CD4-positive, alpha-beta memory T cell (primary cell): Measurements from ENCODE around the gene KATNAL1. TPM values are rescaled to one million over a fixed set of nuclear protein-coding genes. Genes with fewer than 3 reads are reported as not detected.

Source experiments
- CTCF ChIA-PET: fragments of 350-600 bp; sonication (Branson Sonifier 250); formaldehyde crosslinking; loops from one replicate; lab custom pipeline; 2021; ENCODE audit warnings: inconsistent platforms; ENCODE audit not compliant: partially characterized antibody; lab: Charles Lee
- POLR2A ChIA-PET: fragments of 350-600 bp; sonication (Branson Sonifier 250); formaldehyde crosslinking; loops from one replicate; lab custom pipeline; 2021; ENCODE audit not compliant: partially characterized antibody; lab: Charles Lee
- DNase-seq, 5 donors: peaks; one replicate each; pipeline versions ENCODE4 v3.0.0 to v3.0.0-alpha.2; 2020 to 2022; ENCODE audit warnings: mixed read lengths in 1 of 5
- H3K27ac ChIP-seq: one replicate; pipeline ENCODE4 v1.7.0; 2013; ENCODE audit warnings: low read depth, low read length
- H3K27me3 ChIP-seq: 2 replicates; pipeline ENCODE4 v1.7.0; 2013; ENCODE audit warnings: mild to moderate bottlenecking, low read length, moderate library complexity; ENCODE audit not compliant: insufficient read depth
- H3K36me3 ChIP-seq: 2 replicates; pipeline ENCODE4 v1.7.0; 2013; ENCODE audit warnings: mild to moderate bottlenecking, low read length, moderate library complexity; ENCODE audit not compliant: insufficient read depth
- H3K4me1 ChIP-seq: 2 replicates; pipeline ENCODE4 v1.7.0; 2013; ENCODE audit warnings: mild to moderate bottlenecking, low read length, moderate library complexity; ENCODE audit not compliant: insufficient read depth
- H3K4me3 ChIP-seq, 2 donors: one replicate each; pipeline ENCODE4 v1.7.0; 2013; ENCODE audit warnings: low read length in 2 of 2, mild to moderate bottlenecking in 1 of 2
- H3K9me3 ChIP-seq, 2 donors: one replicate each; pipeline ENCODE4 v1.7.0; 2013; ENCODE audit warnings: low read length in 2 of 2, control low read depth in 1 of 2; ENCODE audit not compliant: control insufficient read depth in 1 of 2
- H3K27ac Mint-ChIP-seq, 7 donors: one replicate each; pipeline ENCODE4 v1.8.0; 2020 to 2021; ENCODE audit warnings: mixed read lengths in 7 of 7, mild to moderate bottlenecking in 6 of 7, inconsistent platforms in 3 of 7, moderate library complexity in 3 of 7
- H3K27me3 Mint-ChIP-seq, 2 donors: one replicate each; pipeline ENCODE4 v1.8.0; 2020 to 2021; ENCODE audit warnings: mixed read lengths in 2 of 2
- H3K36me3 Mint-ChIP-seq, 2 donors: one replicate each; pipeline ENCODE4 v1.8.0; 2020 to 2021; ENCODE audit warnings: mixed read lengths in 2 of 2, inconsistent platforms in 1 of 2, mild to moderate bottlenecking in 1 of 2
- H3K4me1 Mint-ChIP-seq, 4 donors: one replicate each; pipeline ENCODE4 v1.8.0; 2020 to 2021; ENCODE audit warnings: mixed read lengths in 4 of 4, mild to moderate bottlenecking in 1 of 4
- H3K4me3 Mint-ChIP-seq, 8 donors: one replicate each; pipeline ENCODE4 v1.8.0; 2020 to 2021; ENCODE audit warnings: mixed read lengths in 8 of 8, mild to moderate bottlenecking in 7 of 8, moderate library complexity in 6 of 8, inconsistent platforms in 3 of 8
- H3K9me3 Mint-ChIP-seq, 8 donors: one replicate each; pipeline ENCODE4 v1.8.0; 2020 to 2021; ENCODE audit warnings: mixed read lengths in 8 of 8, mild to moderate bottlenecking in 5 of 8, inconsistent platforms in 3 of 8, moderate library complexity in 1 of 8
- intact Hi-C: fragments of 100-400 bp; cut with micrococcal nuclease; formaldehyde crosslinking; loops from one replicate; pipeline ENCODE4 v1.15.1; 2023
- polyA plus RNA-seq, 2 donors: library from polyadenylated mRNA; unstranded; fragments of 300-500 nt; fragmentation: Illumina TruSeq; gene quantifications; one replicate each; pipeline ENCODE4 v1.2.3, GENCODE V29; 2021
- total RNA-seq, 2 experiments: library from RNA; stranded (reverse); gene quantifications; one replicate each; pipeline ENCODE4 v1.2.3, GENCODE V29; 2021

Gene KATNAL1
- total and polyA plus RNA-seq, 4 experiments from 2014 or later, result 1.7 to 6.4 (median 4.8) TPM

DNA sequence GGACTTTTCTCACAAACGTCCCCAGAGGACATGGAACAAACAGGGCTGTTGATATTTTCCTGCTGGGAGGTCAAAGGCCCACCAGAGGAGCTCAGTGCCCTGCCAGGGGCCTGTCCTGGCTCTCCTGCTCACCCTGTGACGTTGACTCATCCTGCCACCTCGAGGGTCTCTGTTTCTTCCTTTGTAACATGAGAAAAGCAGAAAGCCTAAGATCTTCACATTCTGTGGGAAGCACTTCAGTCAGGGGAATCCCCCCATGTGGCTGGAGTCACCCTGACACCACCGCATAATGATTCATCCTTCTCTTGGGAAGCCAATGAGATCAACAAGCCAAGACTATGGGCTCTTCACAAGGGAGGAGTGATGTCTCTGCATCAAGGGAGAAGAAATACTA lies 147.9 kb downstream of the KATNAL1 start:
- H3K36me3 ChIP-seq, result no peaks in the 10 kb centered on the region
- ChIA-PET POLR2A (interaction anchor here (0.8 to 19.6 kb wide), 4 partner anchors 20 to 448 kb away, joined by 3 to 440 read pairs (median 6); no protein-coding TSS in a partner anchor), CTCF (interaction anchor here (0.6 to 28.3 kb wide), 21 partner anchors 8 to 389 kb away, joined by 3 to 974 read pairs (median 4); no protein-coding TSS in a partner anchor)
- Mint-ChIP-seq H3K9me3 (peaks cover 0 to 5% (median 0%) of the 10 kb centered on the region in 8 donors), H3K36me3 (no peaks in the 10 kb centered on the region), H3K4me1 (peaks cover 24 to 55% (median 38%) of the 10 kb centered on the region in 4 donors), H3K27me3 (no peaks in the 10 kb centered on the region), H3K4me3 (peak overlapping the region in 2 of 8 donors; percentile 43 to 49), H3K27ac (peak overlapping the region in 3 of 7 donors; percentile 48 to 68 (median 68))
- H3K27me3 ChIP-seq, result no peaks in the 10 kb centered on the region
- no peak overlapping the region for H3K4me3 ChIP-seq
- intact Hi-C loops, result loop anchor here (2.0 kb wide), 1 partner anchor 391 kb away; no protein-coding TSS in a partner anchor
- peaks cover 39% of the 10 kb centered on the region for H3K4me1 ChIP-seq
- H3K9me3 ChIP-seq, result no peaks in the 10 kb centered on the region
- no peak overlapping the region for H3K27ac ChIP-seq
- DNase-seq, result no peak

DNA sequence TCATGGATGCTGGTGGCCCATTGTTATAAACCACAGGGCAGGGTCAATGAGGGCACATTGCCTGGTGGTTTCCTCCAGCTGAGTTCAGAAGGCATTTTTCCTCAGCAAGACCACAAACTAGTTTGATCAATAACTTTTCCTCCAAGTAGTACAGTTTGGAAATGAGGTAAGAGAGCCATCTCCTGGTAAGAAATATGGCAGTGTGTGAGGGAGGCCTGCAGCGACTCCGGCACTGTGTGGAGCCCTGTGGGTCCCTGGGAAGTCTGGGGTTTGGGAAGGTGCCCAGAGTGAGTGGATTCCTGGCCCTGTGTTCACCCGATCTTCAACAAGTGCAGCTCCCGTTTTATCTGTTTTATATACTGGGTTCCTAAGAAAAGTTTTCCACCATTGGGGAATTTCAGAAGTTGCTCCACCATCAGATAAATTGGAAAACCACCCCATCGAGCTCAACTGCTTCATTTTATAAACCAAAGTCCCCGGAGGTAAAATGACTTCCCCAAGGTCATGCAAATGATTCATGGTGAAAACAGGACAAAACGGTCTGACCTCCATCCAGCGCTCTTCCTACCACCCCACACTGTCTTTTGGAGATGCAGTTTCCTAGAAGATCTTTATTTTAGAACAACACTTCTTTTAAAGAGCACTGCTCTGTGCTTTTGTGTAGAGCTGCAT lies 148.4 kb downstream of the KATNAL1 start:
- POLR2A ChIA-PET, result interaction anchor here (0.8 to 19.6 kb wide), 5 partner anchors 19 to 449 kb away, joined by 3 to 440 read pairs (median 5); no protein-coding TSS in a partner anchor
- H3K36me3 ChIP-seq, result no peaks in the 10 kb centered on the region
- DNase-seq, result peak in 4 of 5 donors; percentile 58 to 61 (median 60)
- H3K9me3 Mint-ChIP-seq, result peaks cover 0 to 5% (median 0%) of the 10 kb centered on the region in 8 donors
- H3K27me3 ChIP-seq, result no peaks in the 10 kb centered on the region
- intact Hi-C loops, result loop anchor here (1.0 to 2.0 kb wide), 6 partner anchors 11 to 392 kb away; no protein-coding TSS in a partner anchor
- H3K36me3 Mint-ChIP-seq, result no peaks in the 10 kb centered on the region
- no peak overlapping the region for H3K27ac ChIP-seq
- peaks cover 39% of the 10 kb centered on the region for H3K4me1 ChIP-seq
- peak overlapping the region in 7 of 8 donors; percentile 17 to 69 (median 59) for H3K4me3 Mint-ChIP-seq
- H3K4me3 ChIP-seq, result no peak overlapping the region
- CTCF ChIA-PET, result interaction anchor here (0.6 to 28.3 kb wide), 24 partner anchors 8 to 578 kb away, joined by 3 to 974 read pairs (median 4); no protein-coding TSS in a partner anchor
- peak overlapping the region in 5 of 7 donors; percentile 7 to 89 (median 74) for H3K27ac Mint-ChIP-seq
- H3K27me3 Mint-ChIP-seq, result no peaks in the 10 kb centered on the region
- peaks cover 26 to 61% (median 41%) of the 10 kb centered on the region in 4 donors for H3K4me1 Mint-ChIP-seq
- no peaks in the 10 kb centered on the region for H3K9me3 ChIP-seq

DNA sequence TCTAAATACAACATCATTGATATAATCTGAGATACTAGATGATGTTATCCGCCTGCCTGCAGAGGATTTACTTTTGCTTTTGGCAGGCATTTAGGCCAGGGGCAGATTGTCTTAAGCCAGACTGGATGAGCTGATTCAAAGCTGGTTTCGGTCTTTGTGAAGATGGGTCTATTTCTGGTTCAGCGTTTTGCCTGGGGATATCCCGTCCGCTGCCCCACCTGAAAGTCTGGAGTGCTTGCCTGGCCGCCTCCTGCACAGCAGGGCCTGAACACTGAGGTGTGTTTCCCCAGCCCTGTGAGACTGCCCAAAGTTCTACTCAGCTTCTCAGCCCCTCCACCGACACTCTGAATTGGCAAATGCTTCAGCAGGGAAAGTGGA lies 149.7 kb downstream of the KATNAL1 start:
- CTCF ChIA-PET, result interaction anchor here (1.0 to 28.3 kb wide), 15 partner anchors 9 to 579 kb away, joined by 3 to 974 read pairs (median 6); no protein-coding TSS in a partner anchor
- DNase-seq, result no peak
- H3K9me3 ChIP-seq, result no peaks in the 10 kb centered on the region
- POLR2A ChIA-PET, result interaction anchor here (1.1 to 19.6 kb wide), 5 partner anchors 18 to 308 kb away, joined by 3 to 440 read pairs (median 5); partner anchors contain the start of gene HMGB1
- H3K4me1 Mint-ChIP-seq, result peaks cover 34 to 74% (median 51%) of the 10 kb centered on the region in 4 donors
- no peaks in the 10 kb centered on the region for H3K36me3 Mint-ChIP-seq
- no peaks in the 10 kb centered on the region for H3K36me3 ChIP-seq
- no peak overlapping the region for H3K4me3 ChIP-seq
- no peaks in the 10 kb centered on the region for H3K27me3 Mint-ChIP-seq
- intact Hi-C loops, result no loop called here
- H3K27ac ChIP-seq, result no peak overlapping the region
- H3K27ac Mint-ChIP-seq, result peak overlapping the region in 4 of 7 donors; percentile 19 to 61 (median 43)
- H3K4me3 Mint-ChIP-seq, result peak overlapping the region in 2 of 8 donors; percentile 44 to 59
- peaks cover 0 to 3% (median 0%) of the 10 kb centered on the region in 8 donors for H3K9me3 Mint-ChIP-seq
- H3K27me3 ChIP-seq, result no peaks in the 10 kb centered on the region
- H3K4me1 ChIP-seq, result peaks cover 50% of the 10 kb centered on the region

DNA sequence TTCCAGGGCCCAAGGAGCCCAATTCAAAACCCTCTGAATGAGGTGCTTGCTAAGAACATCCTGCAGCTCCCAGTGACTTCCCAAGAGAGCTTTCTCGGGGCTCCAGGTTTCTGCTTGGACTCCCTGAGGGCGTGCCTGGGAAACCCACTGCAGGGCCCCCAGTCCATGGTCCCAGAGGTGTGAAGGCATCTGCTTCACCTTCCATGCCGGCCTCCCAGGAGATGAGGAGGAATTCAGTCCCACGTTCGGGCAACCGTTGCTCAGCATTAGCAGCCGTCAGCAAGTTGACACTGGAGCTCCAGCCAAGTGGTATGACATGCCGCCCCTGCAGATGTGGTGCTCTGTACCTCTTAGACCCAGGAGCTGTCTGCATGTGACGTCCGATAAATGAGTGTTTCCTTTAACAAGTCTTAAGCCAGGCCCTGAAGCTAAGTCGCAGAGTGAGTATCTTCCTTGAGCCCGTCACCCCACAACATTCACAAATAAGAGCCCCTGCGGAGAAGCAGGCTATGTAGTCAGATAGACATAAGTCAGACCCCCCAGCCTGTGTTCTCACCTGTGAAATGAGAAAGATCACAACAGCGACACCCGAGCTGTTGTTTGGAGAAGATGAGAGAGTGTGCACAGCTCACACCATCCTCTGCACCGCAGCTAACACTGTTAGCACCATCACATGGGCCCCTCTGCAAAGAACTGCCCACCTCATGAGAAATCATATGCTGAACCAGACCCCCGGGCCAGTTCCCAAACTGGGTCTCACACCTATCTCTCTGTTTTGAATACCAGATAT lies 150.3 kb downstream of the KATNAL1 start:
- Histone ChIP-seq H3K27ac (no peak overlapping the region), H3K4me1 (peaks cover 55% of the 10 kb centered on the region), H3K9me3 (no peaks in the 10 kb centered on the region), H3K36me3 (no peaks in the 10 kb centered on the region), H3K27me3 (no peaks in the 10 kb centered on the region), H3K4me3 (no peak overlapping the region)
- Mint-ChIP-seq H3K4me3 (peak overlapping the region in 3 of 8 donors; percentile 26 to 59 (median 36)), H3K4me1 (peaks cover 40 to 79% (median 56%) of the 10 kb centered on the region in 4 donors), H3K27ac (peak overlapping the region in 3 of 7 donors; percentile 13 to 44 (median 19)), H3K36me3 (no peaks in the 10 kb centered on the region), H3K27me3 (no peaks in the 10 kb centered on the region), H3K9me3 (no peaks in the 10 kb centered on the region)
- intact Hi-C loops, result no loop called here
- ChIA-PET CTCF (interaction anchor here (1.0 to 28.3 kb wide), 12 partner anchors 11 to 386 kb away, joined by 3 to 974 read pairs (median 6); no protein-coding TSS in a partner anchor), POLR2A (interaction anchor here (1.4 to 19.6 kb wide), 4 partner anchors 17 to 309 kb away, joined by 3 to 440 read pairs (median 6); partner anchors contain the start of gene HMGB1)
- DNase-seq, result no peak

DNA sequence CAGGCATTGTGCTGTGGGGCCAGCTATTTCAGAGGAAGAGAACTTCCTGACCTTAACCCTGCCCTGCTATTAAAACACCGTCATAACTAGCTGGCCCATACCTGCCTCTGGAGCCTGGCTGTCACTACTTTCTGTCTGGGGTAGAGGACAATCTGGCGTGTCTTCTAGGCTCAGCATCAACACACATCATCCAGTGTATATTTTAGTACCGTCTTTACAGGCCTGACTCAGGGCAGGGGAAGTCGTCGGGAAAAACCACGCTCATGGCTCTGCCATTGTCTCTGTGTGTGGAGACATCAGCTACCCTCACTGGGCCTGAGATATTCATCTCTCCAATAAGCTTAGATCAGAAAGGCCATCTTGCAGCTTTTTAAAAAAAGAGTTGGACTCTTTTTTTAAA lies 151.1 kb downstream of the KATNAL1 start:
- Mint-ChIP-seq H3K9me3 (no peaks in the 10 kb centered on the region), H3K4me1 (peaks cover 47 to 87% (median 64%) of the 10 kb centered on the region in 4 donors), H3K4me3 (peak overlapping the region in 1 of 8 donors; percentile 40), H3K27me3 (no peaks in the 10 kb centered on the region), H3K36me3 (no peaks in the 10 kb centered on the region), H3K27ac (peak overlapping the region in 5 of 7 donors; percentile 24 to 89 (median 79))
- no peak overlapping the region for H3K27ac ChIP-seq
- H3K4me3 ChIP-seq, result no peak overlapping the region
- H3K4me1 ChIP-seq, result peaks cover 63% of the 10 kb centered on the region
- H3K9me3 ChIP-seq, result no peaks in the 10 kb centered on the region
- H3K36me3 ChIP-seq, result no peaks in the 10 kb centered on the region
- H3K27me3 ChIP-seq, result no peaks in the 10 kb centered on the region
- intact Hi-C loops, result no loop called here
- ChIA-PET CTCF (interaction anchor here (1.0 to 28.3 kb wide), 7 partner anchors 10 to 306 kb away, joined by 3 to 974 read pairs (median 6); no protein-coding TSS in a partner anchor), POLR2A (interaction anchor here (1.4 to 19.6 kb wide), 2 partner anchors 17 to 37 kb away, joined by 3 to 440 read pairs; no protein-coding TSS in a partner anchor)
- DNase-seq, result no peak

DNA sequence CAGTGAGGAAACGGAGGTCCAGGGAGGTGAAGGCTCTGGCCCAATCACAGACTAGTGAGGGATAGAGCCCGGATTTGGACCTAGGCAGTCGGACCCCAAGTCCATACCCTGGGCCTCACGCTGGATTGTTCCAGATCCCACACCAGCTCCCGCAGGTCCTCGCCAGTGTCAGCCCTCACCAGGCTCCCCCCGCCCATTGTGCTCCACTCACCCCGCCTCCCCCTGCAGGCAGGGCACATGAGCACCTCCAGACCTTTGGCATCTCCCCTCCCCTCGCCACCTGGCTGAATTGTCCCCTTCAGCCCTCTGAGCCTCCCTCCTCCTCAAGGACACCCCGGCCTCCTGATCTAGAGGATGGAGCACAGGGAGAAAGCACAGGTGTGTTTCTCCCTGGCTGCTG lies 152.4 kb downstream of the KATNAL1 start:
- Histone ChIP-seq H3K9me3 (no peaks in the 10 kb centered on the region), H3K4me1 (peaks cover 76% of the 10 kb centered on the region), H3K27me3 (no peaks in the 10 kb centered on the region), H3K4me3 (no peak overlapping the region), H3K36me3 (no peaks in the 10 kb centered on the region), H3K27ac (no peak overlapping the region)
- H3K4me3 Mint-ChIP-seq, result no peak overlapping the region
- peak overlapping the region in 6 of 7 donors; percentile 21 to 77 (median 65) for H3K27ac Mint-ChIP-seq
- CTCF ChIA-PET, result interaction anchor here (5.0 to 28.3 kb wide), 3 partner anchors 9 to 39 kb away, joined by 51 to 974 read pairs (median 132); no protein-coding TSS in a partner anchor
- POLR2A ChIA-PET, result interaction anchor here (19.6 kb wide), 1 partner anchor 15 kb away, joined by 440 read pairs; no protein-coding TSS in a partner anchor
- no peaks in the 10 kb centered on the region for H3K27me3 Mint-ChIP-seq
- peaks cover 60 to 96% (median 77%) of the 10 kb centered on the region in 4 donors for H3K4me1 Mint-ChIP-seq
- DNase-seq, result no peak
- intact Hi-C loops, result no loop called here
- no peaks in the 10 kb centered on the region for H3K9me3 Mint-ChIP-seq
- no peaks in the 10 kb centered on the region for H3K36me3 Mint-ChIP-seq
